GM12872 (cell line): Measurements from ENCODE around the gene RNF17.

Experiments used
- TF ChIP-seq, protein P1 (sequence below): IDR thresholded peaks from 3 replicates; pipeline ENCODE4 v1.5.1; 2011; ENCODE audit warnings: low read depth, mild to moderate bottlenecking, low read length, moderate library complexity; ENCODE audit not compliant: insufficient read depth

Gene RNF17

DNA sequence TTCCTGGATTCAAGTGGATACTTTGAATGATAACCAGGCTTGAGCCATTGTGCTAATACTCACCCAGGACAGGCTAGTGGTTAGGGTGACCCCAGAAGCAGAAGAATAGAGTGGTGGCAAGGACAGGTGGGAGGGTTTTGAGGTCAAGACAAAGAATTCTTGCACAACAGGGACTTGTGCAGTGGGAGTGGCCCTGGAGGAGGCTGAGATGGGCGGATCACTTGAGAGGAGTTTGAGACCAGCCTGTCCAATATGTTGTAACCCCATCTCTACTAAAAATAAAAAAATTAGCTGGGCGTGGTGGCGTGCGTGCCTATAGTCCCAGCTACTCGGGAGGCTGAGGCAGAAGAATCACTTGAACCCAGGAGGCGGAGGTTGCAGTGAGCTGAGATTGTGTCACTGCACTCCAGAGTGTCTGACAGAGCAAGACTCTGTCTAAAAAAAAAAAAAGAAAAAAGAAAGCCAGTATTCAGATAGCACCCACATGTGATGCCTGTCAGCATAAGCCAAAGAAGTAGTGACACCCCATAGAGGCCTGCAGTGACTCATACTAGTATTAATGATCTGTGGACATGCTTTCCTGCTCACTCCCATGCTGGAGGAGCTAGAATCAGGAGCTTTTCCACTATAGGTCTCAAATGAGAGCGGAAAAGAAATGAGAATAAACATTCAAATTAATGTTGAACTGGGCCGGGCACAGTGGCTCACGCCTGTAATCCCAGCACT lies 78.7 kb downstream of the RNF17 start:
- TF ChIP-seq, protein P1, sequence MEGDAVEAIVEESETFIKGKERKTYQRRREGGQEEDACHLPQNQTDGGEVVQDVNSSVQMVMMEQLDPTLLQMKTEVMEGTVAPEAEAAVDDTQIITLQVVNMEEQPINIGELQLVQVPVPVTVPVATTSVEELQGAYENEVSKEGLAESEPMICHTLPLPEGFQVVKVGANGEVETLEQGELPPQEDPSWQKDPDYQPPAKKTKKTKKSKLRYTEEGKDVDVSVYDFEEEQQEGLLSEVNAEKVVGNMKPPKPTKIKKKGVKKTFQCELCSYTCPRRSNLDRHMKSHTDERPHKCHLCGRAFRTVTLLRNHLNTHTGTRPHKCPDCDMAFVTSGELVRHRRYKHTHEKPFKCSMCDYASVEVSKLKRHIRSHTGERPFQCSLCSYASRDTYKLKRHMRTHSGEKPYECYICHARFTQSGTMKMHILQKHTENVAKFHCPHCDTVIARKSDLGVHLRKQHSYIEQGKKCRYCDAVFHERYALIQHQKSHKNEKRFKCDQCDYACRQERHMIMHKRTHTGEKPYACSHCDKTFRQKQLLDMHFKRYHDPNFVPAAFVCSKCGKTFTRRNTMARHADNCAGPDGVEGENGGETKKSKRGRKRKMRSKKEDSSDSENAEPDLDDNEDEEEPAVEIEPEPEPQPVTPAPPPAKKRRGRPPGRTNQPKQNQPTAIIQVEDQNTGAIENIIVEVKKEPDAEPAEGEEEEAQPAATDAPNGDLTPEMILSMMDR: no peak

DNA sequence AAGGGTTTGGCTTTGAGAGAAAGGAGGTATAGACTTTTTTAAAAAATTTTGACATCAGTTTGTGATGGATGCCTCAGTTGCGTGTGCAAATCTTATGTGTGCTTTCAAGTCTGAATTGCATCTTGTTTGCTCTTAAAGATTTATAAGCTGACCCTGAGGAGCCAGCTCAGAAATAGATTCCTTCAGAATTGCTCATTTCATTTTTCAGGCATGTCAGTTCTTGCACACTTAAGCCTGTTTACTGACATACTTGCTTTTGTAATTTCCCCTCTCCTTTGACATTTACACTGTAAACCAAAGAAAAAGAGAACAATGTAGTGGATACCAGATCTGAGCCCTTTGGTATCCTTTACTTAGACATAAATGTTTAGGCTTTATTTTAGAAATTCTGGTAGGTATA lies 87.6 kb downstream of the RNF17 start:
- TF ChIP-seq, protein P1: no peak

DNA sequence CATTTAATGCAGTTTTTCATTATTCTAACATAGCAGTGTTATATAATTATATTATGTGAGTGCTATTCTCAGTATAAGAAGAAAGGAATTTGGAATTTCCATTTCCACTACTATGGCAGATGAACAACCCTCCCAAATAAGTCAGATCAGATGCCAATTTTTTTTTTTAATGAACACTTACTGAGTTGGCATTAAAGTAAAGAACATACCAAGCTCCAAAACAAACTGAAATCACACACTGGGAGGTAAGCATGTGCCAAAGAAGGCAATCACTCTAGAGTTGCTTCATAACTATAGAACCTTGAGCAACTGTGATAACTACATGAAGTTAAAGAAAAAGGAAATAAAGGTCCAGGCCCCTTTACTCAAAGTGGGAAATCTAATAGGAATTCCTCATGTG lies 90.3 kb downstream of the RNF17 start:
- TF ChIP-seq, protein P1: no peak

DNA sequence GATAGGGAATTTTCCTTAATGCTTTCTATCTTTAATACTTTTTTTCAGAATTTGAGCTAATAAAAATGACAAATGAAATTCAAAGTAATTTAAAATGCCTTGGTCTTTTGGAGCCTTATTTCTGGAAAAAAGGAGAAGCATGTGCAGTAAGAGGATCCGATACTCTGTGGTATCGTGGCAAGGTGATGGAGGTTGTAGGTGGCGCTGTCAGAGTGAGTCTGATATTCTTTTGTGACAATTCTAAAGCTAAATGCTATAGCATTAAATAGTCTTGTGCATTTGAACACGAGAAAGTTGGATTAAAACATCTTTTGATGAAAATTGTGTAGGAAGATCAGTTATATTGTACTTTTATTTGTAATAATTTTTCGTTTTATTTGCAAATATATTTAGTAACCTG lies 95.0 kb downstream of the RNF17 start:
- TF ChIP-seq, protein P1: no peak

DNA sequence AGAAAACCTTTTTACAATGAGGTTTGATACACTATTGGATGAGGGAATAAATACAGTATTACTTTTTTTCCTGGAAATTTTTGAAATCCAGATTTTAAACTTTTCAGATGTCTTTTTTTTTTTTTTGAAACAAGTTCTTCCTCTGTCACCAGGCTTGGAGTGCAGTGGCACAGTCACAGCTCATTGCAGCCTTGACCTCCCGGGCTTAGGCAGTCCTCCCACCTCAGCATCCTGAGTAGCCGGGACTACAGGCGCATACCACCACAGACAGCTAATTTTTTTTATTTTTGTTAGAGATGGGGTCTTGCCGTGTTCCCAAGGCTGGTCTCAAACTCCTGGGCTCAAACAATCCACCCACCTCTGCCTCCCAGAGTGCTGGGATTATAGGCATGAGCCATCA lies 96.8 kb downstream of the RNF17 start:
- TF ChIP-seq, protein P1: no peak

DNA sequence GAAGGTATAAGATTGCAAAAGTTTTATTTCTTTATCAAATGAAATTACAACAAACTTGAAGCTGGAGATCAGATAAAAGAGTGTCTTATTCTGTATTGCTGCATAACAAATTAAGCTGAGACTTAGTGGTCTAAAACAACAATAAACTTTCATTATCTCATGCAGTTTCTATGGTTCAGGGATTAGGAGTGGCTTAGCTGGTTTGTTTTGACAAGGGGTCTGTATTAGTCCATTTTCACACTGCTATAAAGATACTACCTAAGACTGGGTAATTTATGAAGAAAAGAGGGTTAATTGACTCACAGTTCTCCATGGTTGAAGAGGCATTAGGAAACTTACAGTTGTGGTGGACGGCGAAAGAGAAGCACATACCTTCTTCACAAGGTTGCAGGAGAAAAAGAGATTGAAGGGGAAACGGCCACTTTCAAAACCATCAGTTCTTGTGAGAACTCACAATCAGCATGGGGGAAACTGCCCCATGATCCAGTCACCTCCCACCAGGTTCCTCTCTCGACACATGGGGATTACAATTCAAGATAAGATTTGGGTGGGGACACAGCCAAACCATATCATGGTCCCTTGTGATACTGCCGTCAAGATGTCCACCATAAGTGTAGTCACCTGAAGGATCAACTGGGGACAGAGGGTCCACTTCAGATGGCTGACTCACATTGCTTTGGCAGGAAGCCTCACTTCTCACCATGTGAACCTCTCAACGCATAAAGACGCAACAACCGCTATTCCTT lies 97.8 kb downstream of the RNF17 start:
- TF ChIP-seq, protein P1: no peak

DNA sequence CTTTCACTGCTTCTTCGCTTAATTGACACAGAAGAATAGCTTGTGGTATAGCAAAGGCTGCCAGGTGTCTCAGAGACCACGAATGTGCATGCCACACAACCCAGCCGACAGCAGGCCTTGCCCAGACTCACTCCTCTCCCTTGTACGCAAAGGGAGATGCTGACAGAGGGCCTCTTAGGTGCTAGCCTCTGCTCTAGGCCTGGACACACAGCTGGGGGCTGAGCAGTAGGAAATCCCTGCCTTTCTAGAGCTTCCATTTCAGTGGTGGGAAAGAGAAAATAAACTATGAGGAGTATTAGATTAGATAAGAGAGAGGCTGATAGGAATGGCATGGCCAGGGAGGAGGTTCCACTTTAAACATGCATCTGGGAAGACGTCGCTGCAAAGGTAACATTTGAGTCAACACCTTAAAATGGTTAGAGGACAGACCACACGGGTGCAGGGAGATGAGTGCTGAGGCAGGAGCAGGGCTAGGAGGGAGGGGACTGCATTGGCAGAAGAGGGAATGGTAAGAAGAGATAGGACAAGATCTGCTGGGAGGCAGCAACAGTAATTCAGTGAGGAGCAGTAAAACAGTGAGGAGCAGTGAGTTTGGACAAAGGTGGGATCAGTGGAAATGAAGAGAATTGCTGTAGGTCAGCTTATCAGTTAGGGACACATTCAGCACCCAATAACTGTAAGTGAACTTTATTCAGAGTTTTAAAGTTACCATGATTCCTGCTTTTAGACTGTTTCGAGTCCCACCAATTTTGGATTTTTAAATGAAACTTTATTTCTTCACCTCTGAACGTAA lies 100.0 kb downstream of the RNF17 start:
- TF ChIP-seq, protein P1: no peak
